Chondrocyte (in vitro differentiated cells): ENCODE results near the gene STX5. TPM values are rescaled to one million over a fixed set of nuclear protein-coding genes. Genes with fewer than 3 reads are reported as not detected.
A peak's percentile ranks its signal among the peaks of the same experiment; 100 is the strongest.

Experiments used
- DNase-seq: peaks from one replicate; pipeline ENCODE4 v3.0.0; 2021; ENCODE audit warnings: mixed read lengths, low spot score
- H3K27ac Mint-ChIP-seq: one replicate; pipeline ENCODE4 v1.8.0; 2021; ENCODE audit warnings: mild to moderate bottlenecking, moderate library complexity, mixed read lengths; ENCODE audit not compliant: unreplicated experiment
- H3K27me3 Mint-ChIP-seq: 2 replicates; pipeline ENCODE4 v1.8.0; 2021; ENCODE audit warnings: low read depth, mixed read lengths
- H3K36me3 Mint-ChIP-seq: 2 replicates; pipeline ENCODE4 v1.8.0; 2021; ENCODE audit warnings: low read depth, mixed read lengths
- H3K4me1 Mint-ChIP-seq: 2 replicates; pipeline ENCODE4 v1.8.0; 2021; ENCODE audit warnings: low read depth, mild to moderate bottlenecking, mixed read lengths
- H3K4me3 Mint-ChIP-seq: one replicate; pipeline ENCODE4 v1.8.0; 2021; ENCODE audit warnings: mild to moderate bottlenecking, moderate library complexity, mixed read lengths; ENCODE audit not compliant: unreplicated experiment
- H3K9me3 Mint-ChIP-seq: 2 replicates; pipeline ENCODE4 v1.8.0; 2021; ENCODE audit warnings: low read depth, mixed read lengths
- CTCF ChIP-seq: fragments of 200-600 bp; sonication (generic); IDR thresholded peaks from 2 replicates; pipeline ENCODE4 v1.5.0; 2021; ENCODE audit warnings: antibody characterized with exemption, mild to moderate bottlenecking, moderate library complexity
- total RNA-seq: library from RNA; stranded (reverse); gene quantifications from 3 replicates; pipeline ENCODE4 v1.2.1, GENCODE V29; 2021

STX5 gene
- total RNA-seq, 1 donor from 2014 or later = 45.5 TPM

GRCh38 chr11:62789576-62789975 lies 42.3 kb downstream of the STX5 start:
- DNase-seq = no peak
- Mint-ChIP-seq H3K27me3 (no peaks in the 10 kb centered on the region), H3K27ac (peak overlapping the region; percentile 76), H3K4me1 (peaks cover 54% of the 10 kb centered on the region), H3K4me3 (no peak overlapping the region), H3K9me3 (no peaks in the 10 kb centered on the region), H3K36me3 (peaks cover 12% of the 10 kb centered on the region)
- TF ChIP-seq CTCF = no peak

GRCh38 chr11:62788991-62789390 lies 42.9 kb downstream of the STX5 start:
- peaks cover 54% of the 10 kb centered on the region for H3K4me1 Mint-ChIP-seq
- peak overlapping the region; percentile 81 for H3K4me3 Mint-ChIP-seq
- TF ChIP-seq CTCF = no peak
- no peak for DNase-seq
- H3K27ac Mint-ChIP-seq = peak overlapping the region; percentile 76
- peaks cover 6% of the 10 kb centered on the region for H3K36me3 Mint-ChIP-seq
- no peaks in the 10 kb centered on the region for H3K27me3 Mint-ChIP-seq
- no peaks in the 10 kb centered on the region for H3K9me3 Mint-ChIP-seq

GRCh38 chr11:62787005-62787759 lies 44.7 kb downstream of the STX5 start, which contains the start of gene TMEM179B:
Gene TMEM179B (plus strand): TSS chr11:62787402. CDS start chr11:62787432, 30 bp downstream.
- peak within 1 kb of the TSS; percentile 96 for H3K27ac Mint-ChIP-seq
- TF ChIP-seq CTCF = peak; percentile 66
- peak within 1 kb of the TSS; percentile 81 for H3K4me3 Mint-ChIP-seq
- H3K27me3 Mint-ChIP-seq = no peaks in the 10 kb centered on the region
- peak; percentile 98 for DNase-seq
- H3K36me3 Mint-ChIP-seq = peaks cover 10% of the 10 kb centered on the region
- no peaks in the 10 kb centered on the region for H3K9me3 Mint-ChIP-seq
- peaks cover 47% of the 10 kb centered on the region for H3K4me1 Mint-ChIP-seq

GRCh38 chr11:62786318-62787004 lies 45.4 kb downstream of the STX5 start:
- no peak for DNase-seq
- H3K27me3 Mint-ChIP-seq = no peaks in the 10 kb centered on the region
- H3K27ac Mint-ChIP-seq = peak overlapping the region; percentile 83
- H3K36me3 Mint-ChIP-seq = peaks cover 9% of the 10 kb centered on the region
- peak overlapping the region; percentile 76 for H3K4me3 Mint-ChIP-seq
- peaks cover 44% of the 10 kb centered on the region for H3K4me1 Mint-ChIP-seq
- no peaks in the 10 kb centered on the region for H3K9me3 Mint-ChIP-seq
- peak; percentile 85 for TF ChIP-seq CTCF

GRCh38 chr11:62782753-62783152 lies 49.1 kb downstream of the STX5 start:
- no peak for DNase-seq
- no peak for TF ChIP-seq CTCF
- H3K4me1 Mint-ChIP-seq = peaks cover 12% of the 10 kb centered on the region
- no peak overlapping the region for H3K4me3 Mint-ChIP-seq
- H3K9me3 Mint-ChIP-seq = no peaks in the 10 kb centered on the region
- H3K27ac Mint-ChIP-seq = no peak overlapping the region
- H3K27me3 Mint-ChIP-seq = no peaks in the 10 kb centered on the region
- H3K36me3 Mint-ChIP-seq = peaks cover 14% of the 10 kb centered on the region
